Keratinocyte (primary cell): Measurements from ENCODE around the gene RFC4. TPM values are rescaled to one million over a fixed set of nuclear protein-coding genes. Genes with fewer than 3 reads are reported as not detected.

Source experiments
- DNase-seq: peaks from one replicate; pipeline ENCODE4 v3.0.0-alpha.2; 2011; ENCODE audit warnings: low read depth, missing footprints, low spot score
- FAIRE-seq: peaks from 2 replicates; lab custom pipeline; 2011; peaks lifted over from hg19 to GRCh38; lab: Jason Lieb, UNC
- H2AFZ ChIP-seq: 2 replicates; pipeline ENCODE4 v1.6.0; 2012; ENCODE audit warnings: low read length, control low read depth, inconsistent platforms; ENCODE audit not compliant: control insufficient read depth
- H3K27ac ChIP-seq: 2 replicates; pipeline ENCODE4 v1.5.1; 2011; ENCODE audit warnings: low read length; ENCODE audit not compliant: control insufficient read depth, insufficient read depth
- H3K27me3 ChIP-seq: 3 replicates; pipeline ENCODE4 v1.6.0; 2011; ENCODE audit warnings: low read length; ENCODE audit not compliant: control insufficient read depth, insufficient read depth; ENCODE audit errors: extremely low read depth
- H3K36me3 ChIP-seq, 2 experiments: 2 replicates in 1 of 2; 3 replicates in 1 of 2; pipeline ENCODE4 v1.5.1; 2011; ENCODE audit warnings: low read length in 2 of 2, mild to moderate bottlenecking in 1 of 2; ENCODE audit not compliant: control insufficient read depth in 2 of 2, insufficient read depth in 2 of 2; ENCODE audit errors: extremely low read depth in 1 of 2
- H3K4me1 ChIP-seq: 3 replicates; pipeline ENCODE4 v1.5.1; 2011; ENCODE audit warnings: low read length; ENCODE audit not compliant: control insufficient read depth, insufficient read depth; ENCODE audit errors: extremely low read depth
- H3K4me2 ChIP-seq: 3 replicates; pipeline ENCODE4 v1.6.0; 2011; ENCODE audit warnings: low read depth, low read length; ENCODE audit not compliant: control insufficient read depth, insufficient read depth; ENCODE audit errors: extremely low read depth
- H3K4me3 ChIP-seq, 3 experiments: fragments of 200-600 bp in 1 of 3; sonication (generic) in 1 of 3; 2 replicates in 2 of 3; 3 replicates in 1 of 3; pipeline ENCODE4 v1.5.1; 2011 to 2016; ENCODE audit warnings: low read length in 3 of 3, mild to moderate bottlenecking in 3 of 3, control low read depth in 2 of 3, inconsistent platforms in 1 of 3, low read depth in 1 of 3, mixed read lengths in 1 of 3, mixed run types in 1 of 3, moderate library complexity in 1 of 3; ENCODE audit not compliant: control insufficient read depth in 2 of 3, insufficient read depth in 2 of 3; ENCODE audit errors: extremely low read depth in 1 of 3
- H3K79me2 ChIP-seq: 2 replicates; pipeline ENCODE4 v1.6.0; 2012; ENCODE audit warnings: low read length; ENCODE audit not compliant: control insufficient read depth, insufficient read depth
- H3K9ac ChIP-seq: 3 replicates; pipeline ENCODE4 v1.6.0; 2011; ENCODE audit warnings: low read length; ENCODE audit not compliant: control insufficient read depth, insufficient read depth; ENCODE audit errors: extremely low read depth
- H3K9me1 ChIP-seq: 3 replicates; pipeline ENCODE4 v1.6.0; 2011; ENCODE audit warnings: low read length; ENCODE audit not compliant: control insufficient read depth, insufficient read depth; ENCODE audit errors: extremely low read depth
- H3K9me3 ChIP-seq: 2 replicates; pipeline ENCODE4 v1.5.1; 2012; ENCODE audit warnings: low read depth, low read length; ENCODE audit not compliant: control insufficient read depth
- H4K20me1 ChIP-seq: 3 replicates; pipeline ENCODE4 v1.6.0; 2011; ENCODE audit warnings: low read length; ENCODE audit not compliant: control insufficient read depth, insufficient read depth; ENCODE audit errors: extremely low read depth
- CTCF ChIP-seq, 3 experiments: IDR thresholded peaks in 1 of 3; conservative IDR thresholded peaks in 1 of 3; optimal IDR thresholded peaks in 1 of 3; 2 replicates in 2 of 3; 3 replicates in 1 of 3; pipeline versions ENCODE3 to v1.5.1; 2011; ENCODE audit warnings: low read length in 3 of 3, mild to moderate bottlenecking in 3 of 3, moderate library complexity in 2 of 3, control low read depth in 1 of 3, inconsistent platforms in 1 of 3; ENCODE audit not compliant: insufficient read depth in 2 of 3; ENCODE audit errors: extremely low read depth in 1 of 3
- EZH2 ChIP-seq: IDR thresholded peaks from one replicate; pipeline ENCODE4 v1.6.1; 2012; ENCODE audit warnings: inconsistent platforms, mild to moderate bottlenecking, low read length, moderate library complexity
- dilution Hi-C: fragments of 300-500 bp; cut with MboI; formaldehyde crosslinking; loops from one replicate; pipeline ENCODE4 v1.7.0; 2020; ENCODE audit warnings: low sequenced_read_pairs; ENCODE audit not compliant: extremely low pct_ligation_motif_present
- polyA plus RNA-seq, 5 experiments: library from polyadenylated mRNA; depleted of rRNA in 3 of 5; stranded (reverse) in 3 of 5; stranded (forward) in 1 of 5; unstranded in 1 of 5; fragments of >200 nt; gene quantifications; 1 replicate in 1 of 5; 2 replicates in 3 of 5; 3 replicates in 1 of 5; pipeline versions ENCODE4 v1.2.1 to v1.2.3, GENCODE V29; 2011 to 2012; ENCODE audit warnings: missing spikeins in 2 of 5, low read depth in 1 of 5, low replicate concordance in 1 of 5

Gene RFC4
- polyA plus RNA-seq, 1 donor (not counting 4 experiments of a cell fraction or from before 2014, with no cell fraction given): 22.8 TPM

- Histone ChIP-seq H3K4me3 (no peak overlapping the region), H4K20me1 (no peaks in the 10 kb centered on the region), H3K4me1 (peaks cover 27% of the 10 kb centered on the region), H3K27ac (no peak overlapping the region), H3K36me3 (no peaks in the 10 kb centered on the region), H3K9ac (no peak overlapping the region), H3K4me2 (no peak overlapping the region), H3K27me3 (no peaks in the 10 kb centered on the region), H3K9me3 (no peaks in the 10 kb centered on the region), H3K9me1 (no peaks in the 10 kb centered on the region), H3K79me2 (no peaks in the 10 kb centered on the region), H2AFZ (no peak overlapping the region)
- no peak for FAIRE-seq
- TF ChIP-seq EZH2 (no peak), CTCF (optimal IDR thresholded peaks at IDR 0.05 in 1 of 3, IDR thresholded peaks at IDR 0.05 in 1 of 3, conservative IDR thresholded peaks at IDR 0.05 in 1 of 3; ENCODE audit: extremely low read depth in 1 of 3, insufficient read depth in 2 of 3, low read length in 3 of 3) (no peak)
- dilution Hi-C loops: no loop called here
- DNase-seq: no peak
Measured at GRCh38 chr3:186760897-186761447, 45.3 kb downstream of the RFC4 start.

- peak; percentile 99 for DNase-seq
- dilution Hi-C loops: no loop called here
- Histone ChIP-seq H3K27me3 (no peaks in the 10 kb centered on the region), H3K9me1 (no peaks in the 10 kb centered on the region), H3K9ac (no peak overlapping the region), H3K9me3 (no peaks in the 10 kb centered on the region), H4K20me1 (no peaks in the 10 kb centered on the region), H2AFZ (no peak overlapping the region), H3K79me2 (no peaks in the 10 kb centered on the region), H3K4me1 (peaks cover 27% of the 10 kb centered on the region), H3K36me3 (no peaks in the 10 kb centered on the region), H3K4me2 (no peak overlapping the region), H3K27ac (peak overlapping the region; percentile 40), H3K4me3 (no peak overlapping the region)
- FAIRE-seq: peak; percentile 96
- peak in 2 of 3 experiments; percentile 10 to 29 for TF ChIP-seq CTCF (optimal IDR thresholded peaks at IDR 0.05 in 1 of 3, IDR thresholded peaks at IDR 0.05 in 1 of 3, conservative IDR thresholded peaks at IDR 0.05 in 1 of 3; ENCODE audit: extremely low read depth in 1 of 3, insufficient read depth in 2 of 3, low read length in 3 of 3)
- TF ChIP-seq EZH2: no peak
Measured at GRCh38 chr3:186760141-186760833, 46.0 kb downstream of the RFC4 start.
